GM21447 (cell line): ENCODE results near the gene FSTL4.
"Not testable (repeated sequence)": the region's sequence is repeated elsewhere in the genome, so short reads cannot be mapped to it uniquely, and the experiment has no call there.

Experiments used
- ATAC-seq: cut with Tn5 transposase; IDR thresholded peaks from one replicate; pipeline ENCODE4 v1.9.1; 2021; ENCODE audit not compliant: unreplicated experiment

Gene FSTL4

GRCh38 chr5:133234911-133235310, 377.4 kb downstream of the FSTL4 start:
- no peak for ATAC-seq

GRCh38 chr5:133234273-133234672, 378.1 kb downstream of the FSTL4 start:
- ATAC-seq = no peak

- no peak for ATAC-seq
Measured at GRCh38 chr5:133233616-133234015, 378.7 kb downstream of the FSTL4 start.

GRCh38 chr5:133232911-133233310, 379.4 kb downstream of the FSTL4 start:
- ATAC-seq = no peak

DNA sequence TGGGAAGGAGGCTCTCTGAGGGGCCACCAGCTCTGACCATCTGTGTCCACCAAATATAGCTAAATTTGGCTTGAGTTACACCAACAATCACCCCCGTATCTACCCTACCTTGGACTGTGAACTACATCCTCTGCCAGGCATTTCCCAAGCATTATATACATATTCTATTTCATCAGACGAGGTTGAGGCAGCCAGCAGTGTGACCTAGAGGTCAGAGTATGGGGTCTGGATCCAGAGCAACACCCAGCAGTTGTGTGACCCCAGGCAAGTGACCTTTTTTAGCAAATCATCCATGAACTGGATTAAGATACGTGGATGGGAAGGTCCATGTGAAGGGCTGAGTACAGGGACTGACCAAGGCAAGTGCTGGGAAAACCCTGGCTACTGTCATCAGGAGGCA, 379.9 kb downstream of the FSTL4 start:
- ATAC-seq = no peak

DNA sequence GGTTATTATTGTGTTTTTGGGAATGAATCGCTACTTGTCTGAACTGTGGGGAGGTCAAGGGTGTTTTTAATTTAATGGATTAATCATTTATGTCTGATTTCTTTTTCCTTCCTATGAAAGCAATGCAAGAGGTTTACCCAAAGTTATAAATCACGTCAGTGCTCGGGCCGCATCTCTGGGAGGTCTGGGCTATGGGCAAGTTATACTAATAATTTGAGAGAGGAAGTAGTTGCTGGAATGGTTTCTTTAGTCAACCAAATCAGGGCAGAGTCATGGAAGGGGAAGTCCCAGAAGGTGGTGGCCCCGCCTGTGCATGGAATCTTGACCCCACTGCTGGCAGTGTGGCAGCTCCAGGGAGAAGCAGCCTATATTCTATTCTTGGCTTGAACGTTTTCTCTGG, 380.3 kb downstream of the FSTL4 start:
- no peak for ATAC-seq

DNA sequence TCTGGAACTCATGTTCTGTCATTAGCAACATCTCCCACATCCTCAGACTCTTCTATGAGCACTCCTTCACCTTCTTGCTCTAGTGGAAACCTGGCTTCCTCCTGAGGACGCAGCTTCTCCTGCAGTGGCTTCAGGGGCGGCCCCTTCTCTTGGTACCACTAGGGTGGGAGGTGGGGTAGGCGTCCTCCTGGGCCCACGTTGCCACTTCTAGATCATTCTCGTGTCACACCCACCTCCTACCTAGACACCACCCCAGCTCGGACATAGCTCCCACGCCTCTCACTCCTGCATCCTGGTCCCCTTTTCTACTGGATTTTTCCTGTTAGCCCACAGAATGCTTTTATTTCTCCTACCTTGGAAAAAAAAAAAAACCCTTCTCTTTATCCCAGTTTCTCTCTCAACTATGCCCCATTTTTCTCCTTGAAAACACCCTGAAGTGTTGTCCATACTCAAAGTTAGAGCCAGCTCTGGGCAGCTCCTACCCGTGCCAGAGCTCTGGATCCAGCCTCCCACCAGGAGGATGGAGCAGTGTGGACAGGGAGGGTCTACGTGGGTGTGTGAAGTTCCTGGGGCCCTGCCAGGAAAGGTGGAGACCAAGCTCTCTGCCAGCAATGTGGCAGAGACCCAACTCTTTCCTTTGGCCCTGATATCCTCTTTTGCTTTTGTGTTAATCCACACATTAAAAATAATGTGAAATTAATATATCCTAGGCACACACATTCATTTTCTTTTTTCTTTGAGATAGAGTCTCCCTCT, 381.3 kb downstream of the FSTL4 start:
- ATAC-seq = no peak

DNA sequence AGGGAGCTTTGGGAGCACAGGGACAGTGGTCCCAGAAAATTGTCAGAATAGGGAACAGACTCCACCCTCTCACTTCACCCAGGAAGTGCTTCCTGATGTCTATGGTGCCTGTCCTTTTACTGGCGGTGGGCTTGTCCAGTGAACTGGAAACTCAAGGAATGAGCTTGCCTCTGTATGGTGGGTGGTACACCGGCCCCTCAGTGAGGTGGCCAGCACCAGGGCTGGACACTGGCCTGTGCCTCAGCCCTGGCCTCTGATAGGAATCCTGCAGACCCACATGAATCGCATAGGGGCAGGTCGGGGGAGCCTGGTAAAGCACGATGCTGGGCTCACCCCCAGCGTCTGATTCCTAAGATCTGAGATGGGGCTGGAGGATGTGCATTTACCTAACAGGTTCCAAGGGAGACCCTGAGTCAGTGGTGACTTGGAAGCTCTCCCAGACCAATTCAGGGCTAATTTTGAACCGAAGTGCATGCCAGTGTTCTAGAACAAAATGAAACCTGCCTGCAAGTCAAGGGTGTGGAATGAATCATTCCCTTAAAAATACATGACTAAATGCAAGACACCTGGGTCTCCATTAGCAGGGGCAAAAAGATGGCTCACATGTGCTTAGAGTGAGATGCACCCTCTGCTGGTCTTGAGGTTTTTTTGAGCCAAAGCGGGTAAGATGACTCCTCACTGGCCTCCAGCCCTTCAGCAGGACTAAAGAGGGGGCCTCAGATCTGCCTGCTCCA, 382.2 kb downstream of the FSTL4 start:
- ATAC-seq = no peak

- no peak for ATAC-seq
Measured at GRCh38 chr5:133228316-133228715, 384.0 kb downstream of the FSTL4 start.

DNA sequence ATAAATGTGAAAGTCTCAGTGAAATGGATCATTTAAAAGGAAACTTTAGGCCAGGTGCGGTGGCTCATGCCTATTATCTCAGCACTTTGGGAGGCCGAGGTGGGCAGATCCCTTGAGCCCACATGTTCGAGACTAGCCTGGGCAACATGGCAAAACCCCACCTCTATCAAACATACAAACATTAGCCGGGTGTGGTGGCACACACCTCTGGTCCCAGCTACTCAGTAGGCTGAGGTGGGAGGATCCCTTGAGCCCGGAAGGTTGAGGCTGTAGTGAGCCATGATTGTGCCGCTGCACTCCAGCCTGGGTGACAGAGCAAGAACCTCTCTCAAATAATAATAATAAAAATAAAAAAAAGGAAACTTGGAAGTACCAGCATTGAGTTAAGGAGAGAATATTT, 384.4 kb downstream of the FSTL4 start:
- no peak for ATAC-seq

- no peak for ATAC-seq
Measured at GRCh38 chr5:133227082-133227481, 385.3 kb downstream of the FSTL4 start.

GRCh38 chr5:133226186-133226585, 386.2 kb downstream of the FSTL4 start:
- no peak for ATAC-seq

- no peak for ATAC-seq
Measured at GRCh38 chr5:133225671-133226152, 386.6 kb downstream of the FSTL4 start.

DNA sequence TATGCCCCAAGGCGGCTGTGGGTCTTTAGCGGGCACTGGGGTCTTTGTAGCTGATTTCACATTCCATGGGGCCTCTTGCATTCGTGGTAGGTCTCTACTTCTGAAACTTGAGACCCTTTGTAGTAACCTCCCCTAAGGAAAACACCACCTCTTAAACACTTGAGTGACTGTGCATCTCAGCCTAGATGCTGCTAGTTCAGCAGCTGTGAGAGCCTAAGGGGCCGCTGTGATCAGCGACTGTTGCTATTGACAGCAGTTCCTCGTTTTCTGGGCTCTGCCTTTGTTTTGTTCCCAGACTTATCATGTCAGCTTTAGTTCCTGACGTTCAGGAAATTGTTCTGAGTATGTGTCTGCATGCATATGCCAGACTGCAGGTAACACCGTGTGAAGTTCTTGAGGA, 389.4 kb downstream of the FSTL4 start:
- no peak for ATAC-seq

GRCh38 chr5:133222521-133222920, 389.8 kb downstream of the FSTL4 start:
- ATAC-seq = no peak

DNA sequence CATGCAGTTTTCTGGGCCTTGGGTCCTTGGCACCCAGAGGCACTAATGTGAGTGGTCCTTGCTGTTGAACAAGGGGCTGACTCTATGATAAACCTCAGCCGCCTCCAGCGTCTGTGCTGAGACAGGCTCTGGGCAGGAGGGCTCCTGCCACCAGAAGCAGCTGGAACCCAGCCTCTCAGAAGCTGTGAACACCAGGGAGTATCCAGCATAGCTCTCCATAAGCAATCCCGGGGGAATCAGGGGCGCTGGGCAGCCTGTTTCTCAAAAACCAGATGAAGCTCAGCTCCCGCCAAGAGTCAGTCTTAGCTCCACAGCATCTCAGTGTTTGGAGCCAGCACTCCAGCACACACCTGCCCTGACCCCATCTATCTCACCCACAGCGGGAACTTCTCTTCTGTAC, 390.3 kb downstream of the FSTL4 start:
- ATAC-seq = no peak

DNA sequence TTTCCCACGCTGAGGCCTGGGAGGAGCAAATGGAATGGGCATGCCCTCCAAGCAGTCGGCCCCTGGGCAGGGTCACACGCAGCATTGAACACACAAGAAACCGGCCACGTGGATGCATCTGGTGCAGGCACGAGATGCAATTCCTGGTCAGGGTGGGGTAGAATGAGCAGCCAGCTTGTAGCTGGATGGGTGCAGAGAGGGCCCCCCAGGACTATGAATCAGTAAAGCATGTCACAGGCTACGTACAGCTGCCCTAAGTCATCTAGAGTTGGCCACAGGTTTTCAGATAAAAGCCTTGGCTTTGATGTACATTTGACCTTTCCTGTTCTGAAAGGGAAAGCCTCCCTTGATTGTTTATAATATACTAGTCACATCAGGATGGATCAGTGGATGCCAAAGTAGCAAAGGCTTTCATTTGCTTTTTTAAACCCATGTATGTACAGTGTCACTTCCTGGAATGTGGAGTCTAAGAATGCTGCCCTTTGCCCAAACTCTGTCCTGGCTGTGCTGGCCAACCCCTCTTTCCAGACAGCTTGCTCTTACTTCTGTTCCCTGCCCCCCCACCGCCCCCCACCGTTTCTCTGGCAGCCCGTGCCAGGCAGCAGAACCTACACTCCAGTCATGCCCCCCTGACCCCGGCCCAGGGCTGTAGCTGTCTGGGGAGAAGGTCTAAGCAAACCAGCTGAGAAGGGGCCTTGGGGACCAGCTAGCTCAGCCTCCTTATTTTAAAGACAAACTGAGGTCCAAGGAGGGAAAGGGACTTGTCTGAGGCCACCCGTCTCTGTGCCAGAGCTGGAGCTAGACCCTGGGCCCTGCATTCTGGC, 391.3 kb downstream of the FSTL4 start:
- ATAC-seq = no peak

GRCh38 chr5:133219296-133219695, 393.0 kb downstream of the FSTL4 start:
- ATAC-seq = no peak

- ATAC-seq = not testable (repeated sequence)
Measured at GRCh38 chr5:133216138-133216537, 396.2 kb downstream of the FSTL4 start.

DNA sequence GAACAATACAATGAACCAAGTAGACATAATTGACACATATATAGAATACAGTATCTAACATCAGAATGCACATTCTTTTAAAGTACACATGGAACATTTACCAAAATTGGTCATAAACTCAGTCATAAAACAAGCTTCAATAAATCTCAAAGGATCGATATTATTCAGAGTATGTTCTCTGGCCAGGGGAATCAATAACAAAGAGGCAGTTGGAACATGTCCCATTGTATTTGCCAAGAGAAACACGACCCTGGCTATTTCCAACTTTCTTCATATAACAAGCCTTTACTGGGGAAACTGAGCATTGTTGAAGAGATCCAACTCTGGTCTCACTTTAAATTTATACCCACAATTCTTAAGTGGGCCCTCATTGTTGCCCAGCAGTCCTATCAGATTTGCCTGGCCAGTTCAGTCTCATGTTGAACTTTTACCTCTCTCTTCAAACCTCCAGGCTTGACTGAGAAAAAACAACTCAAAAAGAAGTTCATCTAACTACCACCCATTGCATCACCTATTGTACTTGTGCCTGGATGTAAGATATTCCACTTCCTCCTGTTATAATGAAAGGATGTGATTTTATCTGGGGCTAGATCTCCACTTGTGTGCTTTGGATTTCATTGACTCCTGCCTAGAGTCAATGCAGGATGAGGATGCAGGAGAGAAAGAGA, 398.1 kb downstream of the FSTL4 start:
- ATAC-seq = no peak

DNA sequence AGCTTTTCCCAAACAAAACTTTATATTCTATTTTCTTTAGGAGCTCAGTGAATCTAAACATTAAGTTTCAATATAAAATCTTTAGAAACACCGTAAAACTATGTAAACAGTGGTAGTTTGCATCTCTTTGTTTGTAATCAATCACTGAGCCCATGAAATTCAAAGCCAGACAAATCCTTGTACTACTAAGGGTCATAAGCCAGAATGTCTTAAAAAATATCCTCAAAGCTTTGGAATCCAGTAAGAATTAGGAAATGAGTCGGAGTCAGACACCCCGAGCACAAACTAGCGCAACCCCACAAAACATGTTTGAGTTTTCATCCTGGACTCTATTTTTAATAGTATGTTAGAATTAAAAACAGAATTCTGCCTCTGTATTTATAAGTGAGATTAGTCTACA, 406.7 kb downstream of the FSTL4 start:
- no peak for ATAC-seq
